Stimulated activated CD4-positive, alpha-beta T cell treated with anti-CD3 and anti-CD28 coated beads, Interleukin-1b, Interleukin-23, amount 100 ng/mL, for 24 hours (primary cell): ENCODE measurements around the gene SNRNP40.

Experiments
- DNase-seq, 4 experiments: peaks; one replicate each; pipeline ENCODE4 v3.0.0-alpha.2; 2020; ENCODE audit warnings: low read depth in 4 of 4, low spot score in 1 of 4

Gene SNRNP40

DNA sequence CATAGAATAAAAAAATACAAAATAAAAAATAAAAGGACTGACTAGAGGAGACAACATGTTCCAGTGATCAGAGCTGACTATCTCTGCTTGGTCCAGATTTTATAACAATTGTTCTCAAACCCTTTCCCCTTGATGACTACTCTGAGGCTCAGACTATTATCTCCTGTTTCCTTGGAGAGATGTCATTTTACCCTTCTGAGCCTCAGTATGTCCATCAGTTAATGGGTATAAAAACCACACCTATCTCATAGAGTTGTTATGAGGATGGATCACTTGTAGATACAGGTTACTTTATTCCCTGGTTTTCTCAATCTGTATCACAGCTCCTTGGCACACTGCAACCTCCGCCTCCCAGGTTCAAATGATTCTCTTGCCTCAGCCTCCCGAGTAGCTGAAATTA lies 63.9 kb downstream of the SNRNP40 start:
- DNase-seq, result no peak

DNA sequence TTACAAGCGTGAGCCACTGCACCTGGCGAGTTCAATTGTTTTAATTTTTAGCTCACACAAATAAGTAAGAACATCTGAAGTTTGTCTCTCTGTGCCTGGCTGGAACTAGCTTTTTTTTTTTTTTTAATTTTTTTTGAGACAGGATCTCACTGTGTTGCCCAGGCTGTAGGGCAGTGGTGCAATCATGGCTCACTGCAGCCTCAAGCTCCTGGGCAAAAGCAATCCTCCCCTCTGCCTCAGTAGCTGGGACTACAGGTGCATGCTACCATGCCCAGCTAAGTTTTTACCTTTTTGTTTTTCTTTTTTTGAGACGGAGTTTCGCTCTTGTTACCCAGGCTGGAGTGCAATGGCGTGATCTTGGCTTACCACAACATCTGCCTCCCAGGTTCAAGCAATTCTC lies 64.8 kb downstream of the SNRNP40 start:
- no peak for DNase-seq

- DNase-seq, result no peak
These were observed 66.2 kb downstream of the SNRNP40 start for GRCh38 chr1:31230378-31230777.

- DNase-seq, result no peak
These were observed 67.6 kb downstream of the SNRNP40 start for GRCh38 chr1:31228986-31229385.

- no peak for DNase-seq
These were observed 68.6 kb downstream of the SNRNP40 start for GRCh38 chr1:31227891-31228568.

GRCh38 chr1:31224068-31224467 lies 72.5 kb downstream of the SNRNP40 start:
- DNase-seq, result no peak

DNA sequence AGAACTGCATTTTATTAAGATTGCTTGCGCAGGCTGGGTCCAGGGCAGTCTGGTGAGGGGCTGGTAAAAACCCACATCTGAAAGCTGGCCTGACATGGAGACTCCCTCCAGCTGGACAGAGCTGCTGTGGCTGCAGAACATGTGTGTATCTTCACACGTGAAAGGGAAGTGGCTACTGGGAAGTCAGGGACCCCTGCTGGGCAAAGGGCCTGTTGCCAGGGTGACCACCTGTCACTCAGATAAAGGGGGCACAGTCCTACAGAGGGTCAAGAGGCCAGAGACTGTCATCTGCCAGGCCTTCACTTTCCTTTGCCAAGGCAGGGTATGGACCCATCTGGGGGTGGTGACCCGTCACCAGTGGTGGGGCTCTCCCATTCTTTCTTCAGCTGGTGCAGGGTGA lies 74.4 kb downstream of the SNRNP40 start:
- DNase-seq, result no peak

GRCh38 chr1:31221072-31221471 lies 75.5 kb downstream of the SNRNP40 start:
- DNase-seq, result no peak

DNA sequence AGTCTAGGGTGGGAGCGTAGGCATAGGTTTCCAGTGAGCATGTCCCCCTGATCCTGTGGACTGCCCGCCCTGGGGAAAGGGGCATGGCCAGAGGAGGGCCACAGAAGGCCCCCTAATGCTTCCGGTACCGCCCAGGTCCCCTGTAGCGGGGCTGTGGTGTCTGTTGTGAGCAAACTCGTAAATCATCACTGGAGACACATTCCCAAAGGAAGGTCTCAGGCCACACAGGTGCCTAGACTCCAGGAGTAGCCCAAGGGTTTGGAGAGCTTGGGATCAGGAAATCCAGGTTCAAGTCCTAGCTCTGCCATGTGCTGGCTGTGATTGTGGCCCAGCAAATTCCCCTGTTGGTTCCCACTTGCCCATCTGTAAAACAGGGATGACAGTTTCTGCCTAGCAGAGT lies 77.1 kb downstream of the SNRNP40 start:
- no peak for DNase-seq

DNA sequence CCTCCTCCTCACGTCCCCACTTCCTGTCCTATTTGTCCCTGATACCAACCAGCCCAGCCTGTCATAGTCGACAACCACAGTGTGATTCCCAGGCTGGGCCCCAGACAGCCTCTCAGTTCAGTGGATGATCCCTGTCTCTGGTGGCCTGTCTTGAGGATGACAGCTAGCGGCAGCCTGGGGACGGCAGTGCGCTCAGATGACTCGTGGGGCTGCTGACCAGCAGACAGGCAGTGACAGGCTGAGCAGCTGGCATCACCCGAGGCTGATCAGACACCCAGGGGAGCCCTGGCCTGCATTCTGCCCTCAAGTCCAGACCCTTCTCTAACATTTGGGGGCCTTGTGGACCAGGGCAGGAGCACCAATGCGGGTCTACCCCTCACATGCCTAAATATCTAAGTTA lies 77.9 kb downstream of the SNRNP40 start:
- DNase-seq, result no peak

- no peak for DNase-seq
These were observed 80.6 kb downstream of the SNRNP40 start for GRCh38 chr1:31216016-31216415.

DNA sequence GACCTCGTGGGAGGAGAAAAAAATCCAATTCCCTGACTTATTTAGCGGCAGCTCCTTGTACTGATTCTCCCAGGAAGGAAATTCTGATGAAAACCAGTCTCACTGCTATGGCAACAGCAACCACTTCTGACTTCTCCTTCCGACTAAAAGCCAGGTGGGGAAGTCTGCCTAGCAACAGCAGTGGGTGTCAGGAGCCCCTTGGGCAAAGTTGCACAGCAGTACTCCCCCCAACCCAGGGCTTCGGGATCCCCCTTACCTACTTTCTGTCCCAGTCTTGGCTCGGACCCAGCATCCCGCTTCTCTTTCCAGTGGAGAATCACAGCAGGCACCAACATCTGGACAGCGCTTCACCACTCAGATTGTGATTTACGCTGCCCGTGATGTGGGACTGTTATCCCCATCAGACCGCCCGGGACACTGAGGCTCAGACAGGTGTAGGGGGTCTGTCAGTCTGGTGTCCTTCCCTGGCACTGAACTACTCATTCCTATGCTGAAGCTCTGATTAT lies 81.5 kb downstream of the SNRNP40 start:
- DNase-seq, result no peak

DNA sequence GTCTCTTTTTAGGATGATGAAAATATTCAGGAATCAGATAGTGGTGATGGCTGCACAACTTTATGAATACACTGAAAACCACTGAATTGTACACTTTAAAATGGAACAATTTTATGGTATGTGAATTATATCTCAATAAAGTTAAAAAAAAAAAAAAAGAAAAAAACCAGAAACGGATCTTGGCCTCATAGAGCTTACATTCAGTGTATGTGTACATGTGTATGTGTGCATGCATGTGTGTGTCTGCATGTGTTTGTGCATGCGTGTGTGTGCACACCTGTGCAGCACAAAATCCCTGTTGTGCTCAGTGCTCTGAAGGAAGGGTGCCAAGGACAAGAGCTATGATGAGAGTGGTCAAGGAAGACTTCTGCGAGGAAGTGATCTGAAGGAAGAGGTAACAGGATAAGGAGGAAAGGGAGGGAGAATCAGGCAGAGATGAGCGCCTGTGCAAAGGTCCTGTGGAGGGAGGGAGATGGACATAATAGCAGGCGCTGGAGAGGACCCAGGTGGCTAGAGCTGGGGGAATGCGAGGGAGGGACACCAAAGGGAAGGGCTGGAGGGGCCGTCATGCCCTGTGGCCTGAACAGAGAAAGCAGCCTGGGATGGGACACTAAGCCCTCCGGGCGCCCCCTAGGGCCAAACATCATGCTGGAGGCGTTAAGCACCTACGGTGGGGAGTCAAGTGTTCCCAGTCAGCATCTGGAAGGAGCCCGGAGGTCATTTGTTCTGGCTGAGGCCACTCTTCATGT lies 82.1 kb downstream of the SNRNP40 start:
- no peak for DNase-seq
